Stimulated activated CD8-positive, alpha-beta memory T cell treated with anti-CD3 and anti-CD28 coated beads, Interleukin-15, amount 100 ng/mL, for 1 hour (primary cell): ENCODE results near the gene DDX27.

Experiments used
- DNase-seq: peaks from one replicate; pipeline ENCODE4 v3.0.0-alpha.2; 2020; ENCODE audit warnings: low read depth

The DDX27 gene

GRCh38 chr20:49278818-49279676 is 59.8 kb downstream of the DDX27 start:
- no peak for DNase-seq

- no peak for DNase-seq
Measured at GRCh38 chr20:49279677-49280462, 60.7 kb downstream of the DDX27 start.

GRCh38 chr20:49280463-49281058 is 61.3 kb downstream of the DDX27 start:
- DNase-seq = no peak

GRCh38 chr20:49281059-49281912 is 62.1 kb downstream of the DDX27 start:
- DNase-seq = no peak

GRCh38 chr20:49281913-49282467 is 62.8 kb downstream of the DDX27 start:
- no peak for DNase-seq

GRCh38 chr20:49282584-49283171 is 63.5 kb downstream of the DDX27 start:
- DNase-seq = no peak

GRCh38 chr20:49283176-49283702 is 64.0 kb downstream of the DDX27 start:
- no peak for DNase-seq

GRCh38 chr20:49283703-49284625 is 64.7 kb downstream of the DDX27 start:
- no peak for DNase-seq

GRCh38 chr20:49284818-49285217 is 65.6 kb downstream of the DDX27 start:
- no peak for DNase-seq

- no peak for DNase-seq
Measured at GRCh38 chr20:49285233-49285668, 66.0 kb downstream of the DDX27 start.

- DNase-seq = no peak
Measured at GRCh38 chr20:49285813-49286494, 66.7 kb downstream of the DDX27 start.

- no peak for DNase-seq
Measured at GRCh38 chr20:49286689-49287551, 67.7 kb downstream of the DDX27 start.

- DNase-seq = no peak
Measured at GRCh38 chr20:49287555-49288249, 68.5 kb downstream of the DDX27 start.

GRCh38 chr20:49288250-49288751 is 69.1 kb downstream of the DDX27 start:
- DNase-seq = no peak

- no peak for DNase-seq
Measured at GRCh38 chr20:49288784-49289696, 69.8 kb downstream of the DDX27 start.

GRCh38 chr20:49290608-49291191 is 71.5 kb downstream of the DDX27 start:
- no peak for DNase-seq
